PFSK-1 (cell line): Measurements from ENCODE around the gene NR6A1.

Source experiments
- FOXP2 ChIP-seq: optimal IDR thresholded peaks from 2 replicates; pipeline ENCODE3; 2011; ENCODE audit warnings: borderline replicate concordance, control low read depth, inconsistent platforms; ENCODE audit not compliant: insufficient read depth; ENCODE audit errors: extremely low read length, extremely low read depth
- POLR2AphosphoS5 ChIP-seq: IDR thresholded peaks from 2 replicates; pipeline ENCODE4 v1.6.1; 2012; ENCODE audit warnings: low read depth, mild to moderate bottlenecking, control low read depth, low read length, moderate library complexity
- SIN3A ChIP-seq: IDR thresholded peaks from 2 replicates; pipeline ENCODE4 v1.6.1; 2012; ENCODE audit warnings: mild to moderate bottlenecking, low read length, moderate library complexity, borderline replicate concordance; ENCODE audit not compliant: insufficient read depth
- TAF1 ChIP-seq: IDR thresholded peaks from 2 replicates; pipeline ENCODE4 v1.6.1; 2012; ENCODE audit warnings: low read length, control low read depth, borderline replicate concordance; ENCODE audit not compliant: insufficient read depth
- TF ChIP-seq, protein P1 (sequence below), 2 experiments: IDR thresholded peaks; 2 replicates each; pipeline versions ENCODE4 v1.6.1 to v1.8.0; 2011 to 2012; ENCODE audit warnings: low read depth in 2 of 2, low read length in 2 of 2, control low read depth in 1 of 2, inconsistent platforms in 1 of 2, mild to moderate bottlenecking in 1 of 2, moderate library complexity in 1 of 2; ENCODE audit not compliant: insufficient read depth in 1 of 2

- no peak for TF ChIP-seq SIN3A
- no peak for TF ChIP-seq POLR2AphosphoS5
- TF ChIP-seq TAF1, result no peak
- TF ChIP-seq, protein P1, sequence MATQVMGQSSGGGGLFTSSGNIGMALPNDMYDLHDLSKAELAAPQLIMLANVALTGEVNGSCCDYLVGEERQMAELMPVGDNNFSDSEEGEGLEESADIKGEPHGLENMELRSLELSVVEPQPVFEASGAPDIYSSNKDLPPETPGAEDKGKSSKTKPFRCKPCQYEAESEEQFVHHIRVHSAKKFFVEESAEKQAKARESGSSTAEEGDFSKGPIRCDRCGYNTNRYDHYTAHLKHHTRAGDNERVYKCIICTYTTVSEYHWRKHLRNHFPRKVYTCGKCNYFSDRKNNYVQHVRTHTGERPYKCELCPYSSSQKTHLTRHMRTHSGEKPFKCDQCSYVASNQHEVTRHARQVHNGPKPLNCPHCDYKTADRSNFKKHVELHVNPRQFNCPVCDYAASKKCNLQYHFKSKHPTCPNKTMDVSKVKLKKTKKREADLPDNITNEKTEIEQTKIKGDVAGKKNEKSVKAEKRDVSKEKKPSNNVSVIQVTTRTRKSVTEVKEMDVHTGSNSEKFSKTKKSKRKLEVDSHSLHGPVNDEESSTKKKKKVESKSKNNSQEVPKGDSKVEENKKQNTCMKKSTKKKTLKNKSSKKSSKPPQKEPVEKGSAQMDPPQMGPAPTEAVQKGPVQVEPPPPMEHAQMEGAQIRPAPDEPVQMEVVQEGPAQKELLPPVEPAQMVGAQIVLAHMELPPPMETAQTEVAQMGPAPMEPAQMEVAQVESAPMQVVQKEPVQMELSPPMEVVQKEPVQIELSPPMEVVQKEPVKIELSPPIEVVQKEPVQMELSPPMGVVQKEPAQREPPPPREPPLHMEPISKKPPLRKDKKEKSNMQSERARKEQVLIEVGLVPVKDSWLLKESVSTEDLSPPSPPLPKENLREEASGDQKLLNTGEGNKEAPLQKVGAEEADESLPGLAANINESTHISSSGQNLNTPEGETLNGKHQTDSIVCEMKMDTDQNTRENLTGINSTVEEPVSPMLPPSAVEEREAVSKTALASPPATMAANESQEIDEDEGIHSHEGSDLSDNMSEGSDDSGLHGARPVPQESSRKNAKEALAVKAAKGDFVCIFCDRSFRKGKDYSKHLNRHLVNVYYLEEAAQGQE (IDR thresholded peaks at IDR 0.05; ENCODE audit: insufficient read depth in 1 of 2, low read depth in 2 of 2, low read length in 2 of 2), result no peak
- no peak for TF ChIP-seq FOXP2
Observed at GRCh38 chr9:124720429-124721108, 50.5 kb downstream of the NR6A1 start.
